ENCODE data around the gene ATP10B. TPM values are rescaled to one million over a fixed set of nuclear protein-coding genes. Genes with fewer than 3 reads are reported as not detected.
A peak's percentile ranks its signal among the peaks of the same experiment; 100 is the strongest.

Gene ATP10B
- polyA plus RNA-seq, 1 of the 3 experiments (the other 2 are of a cell fraction): not detected

DNA sequence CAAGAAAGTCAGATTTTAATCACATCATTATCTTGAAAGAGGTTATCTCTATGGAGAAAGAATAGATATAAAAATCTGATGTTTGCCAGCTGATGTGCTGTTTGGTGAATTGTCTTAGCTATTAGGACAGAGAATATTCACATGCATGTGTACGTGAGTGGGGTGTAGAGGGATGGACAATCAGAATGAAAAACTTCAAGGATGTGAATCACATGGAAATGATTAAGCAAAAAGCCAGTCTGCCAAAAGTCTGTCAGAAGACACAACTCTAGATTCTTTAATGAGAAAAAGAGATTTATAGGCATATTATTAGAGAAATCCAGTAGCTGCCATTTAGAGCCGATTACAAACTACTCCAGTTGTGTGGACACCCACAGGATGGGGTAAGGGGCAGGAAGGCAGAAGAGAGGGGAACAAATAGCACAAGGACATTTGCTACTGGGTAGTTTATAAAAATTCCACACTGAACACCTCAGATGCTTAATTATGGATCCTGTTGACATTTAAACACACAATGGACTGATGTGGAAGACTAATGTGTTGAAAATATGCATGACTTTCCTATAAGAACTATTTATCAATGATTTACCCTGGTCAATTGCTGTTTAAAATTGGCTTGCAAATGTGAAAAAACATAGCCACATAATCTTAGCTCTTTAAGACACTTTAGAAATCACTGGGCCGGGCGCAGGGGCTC, 302.9 kb downstream of the ATP10B start:
- DNase-seq: no peak
- Histone ChIP-seq H3K9me2 (no peaks in the 10 kb centered on the region), H3F3A (replicated peaks; ENCODE audit: insufficient read depth) (peaks cover 12% of the 10 kb centered on the region), H3K79me2 (ENCODE audit: insufficient read depth) (no peaks in the 10 kb centered on the region), H3K27me3 (ENCODE audit: insufficient read depth) (peaks cover 5% of the 10 kb centered on the region; the same call in 1 of the 2 replicates), H3K9me3 (no peaks in the 10 kb centered on the region), H4K20me1 (ENCODE audit: insufficient read depth) (no peaks in the 10 kb centered on the region), H2AFZ (ENCODE audit: low read depth) (no peak overlapping the region), H3K4me1 (ENCODE audit: control insufficient read depth in 1 of 2, insufficient read depth in 2 of 2, low read depth in 1 of 2, low read length in 1 of 2) (no peaks in the 10 kb centered on the region), H3K27ac (ENCODE audit: low read depth in 2 of 2, low read length in 1 of 2) (peak overlapping the region in 1 of 2 experiments; percentile 31; a peak in 1 of 4 replicates), H3K4me2 (no peak overlapping the region), H3K4me3 (ENCODE audit: low read depth in 2 of 2, low read length in 1 of 2) (no peak overlapping the region), H3K36me3 (replicated peaks in 1 of 2; ENCODE audit: control insufficient read depth in 1 of 2, insufficient read depth in 2 of 2, low read length in 1 of 2) (no peaks in the 10 kb centered on the region), H3K9ac (no peak overlapping the region)
- POLR2A ChIA-PET: no interaction called here
- WGBS (ENCODE audit: low lambda C conversion rate): 21% methylated on average over 4 of the region's 4 CpGs
- CTCF ChIA-PET: interaction anchor here (1.3 kb wide), 1 partner anchor 109 kb away, joined by 3 read pairs; no protein-coding TSS in a partner anchor
- TF ChIP-seq NFIC (IDR thresholded peaks at IDR 0.05; ENCODE audit: borderline replicate concordance) (peak; percentile 6; the same call in 1 of the 2 replicates), SIN3A (IDR thresholded peaks at IDR 0.05; ENCODE audit: borderline replicate concordance, low read depth, low read length) (no peak), FOXJ3 (CRISPR knock-in tag; IDR thresholded peaks at IDR 0.05) (no peak), TAF1 (IDR thresholded peaks at IDR 0.05; ENCODE audit: borderline replicate concordance, low read depth, low read length) (no peak), FOSL2 (IDR thresholded peaks at IDR 0.05; ENCODE audit: borderline replicate concordance, low read depth) (no peak), TCF12 (IDR thresholded peaks at IDR 0.05) (peak; percentile 30), NRF1 (IDR thresholded peaks at IDR 0.05; ENCODE audit: low read depth, low read length) (no peak), CHD2 (IDR thresholded peaks at IDR 0.05; ENCODE audit: low read length, partially characterized antibody) (no peak)
- TF ChIP-seq, protein P1, sequence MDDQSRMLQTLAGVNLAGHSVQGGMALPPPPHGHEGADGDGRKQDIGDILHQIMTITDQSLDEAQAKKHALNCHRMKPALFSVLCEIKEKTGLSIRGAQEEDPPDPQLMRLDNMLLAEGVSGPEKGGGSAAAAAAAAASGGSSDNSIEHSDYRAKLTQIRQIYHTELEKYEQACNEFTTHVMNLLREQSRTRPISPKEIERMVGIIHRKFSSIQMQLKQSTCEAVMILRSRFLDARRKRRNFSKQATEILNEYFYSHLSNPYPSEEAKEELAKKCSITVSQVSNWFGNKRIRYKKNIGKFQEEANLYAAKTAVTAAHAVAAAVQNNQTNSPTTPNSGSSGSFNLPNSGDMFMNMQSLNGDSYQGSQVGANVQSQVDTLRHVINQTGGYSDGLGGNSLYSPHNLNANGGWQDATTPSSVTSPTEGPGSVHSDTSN (IDR thresholded peaks at IDR 0.05): peak; percentile 49; the same call in 1 of the 2 replicates
- TF ChIP-seq, protein P2, sequence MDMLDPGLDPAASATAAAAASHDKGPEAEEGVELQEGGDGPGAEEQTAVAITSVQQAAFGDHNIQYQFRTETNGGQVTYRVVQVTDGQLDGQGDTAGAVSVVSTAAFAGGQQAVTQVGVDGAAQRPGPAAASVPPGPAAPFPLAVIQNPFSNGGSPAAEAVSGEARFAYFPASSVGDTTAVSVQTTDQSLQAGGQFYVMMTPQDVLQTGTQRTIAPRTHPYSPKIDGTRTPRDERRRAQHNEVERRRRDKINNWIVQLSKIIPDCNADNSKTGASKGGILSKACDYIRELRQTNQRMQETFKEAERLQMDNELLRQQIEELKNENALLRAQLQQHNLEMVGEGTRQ (IDR thresholded peaks at IDR 0.05; ENCODE audit: borderline replicate concordance, low read depth, low read length): no peak

DNA sequence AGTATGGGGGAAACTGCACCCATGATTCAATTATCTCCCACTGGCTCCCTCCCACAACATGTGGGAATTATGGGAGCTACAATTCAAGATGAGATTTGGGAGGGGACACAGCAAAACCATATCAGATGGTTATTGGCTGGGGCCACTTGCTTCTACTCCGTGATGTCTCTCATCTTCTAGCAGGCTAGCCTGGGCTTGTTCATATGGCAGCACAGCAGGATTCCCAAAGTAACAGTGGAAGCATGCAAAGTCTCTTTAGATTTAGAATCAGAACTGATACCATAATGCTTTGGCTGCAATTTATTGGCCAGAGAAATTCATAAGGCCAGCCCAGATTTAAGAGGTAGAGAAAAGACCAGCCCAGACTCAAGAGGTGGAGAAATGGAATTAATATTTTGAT, 304.1 kb downstream of the ATP10B start:
- Histone ChIP-seq H4K20me1 (ENCODE audit: insufficient read depth) (no peaks in the 10 kb centered on the region), H3K4me2 (no peak overlapping the region), H3K4me3 (ENCODE audit: low read depth in 2 of 2, low read length in 1 of 2) (no peak overlapping the region), H3K9me3 (no peaks in the 10 kb centered on the region), H3K27ac (ENCODE audit: low read depth in 2 of 2, low read length in 1 of 2) (no peak overlapping the region; a peak in 1 of 4 replicates), H3K4me1 (ENCODE audit: control insufficient read depth in 1 of 2, insufficient read depth in 2 of 2, low read depth in 1 of 2, low read length in 1 of 2) (no peaks in the 10 kb centered on the region), H3K36me3 (replicated peaks in 1 of 2; ENCODE audit: control insufficient read depth in 1 of 2, insufficient read depth in 2 of 2, low read length in 1 of 2) (no peaks in the 10 kb centered on the region), H3K27me3 (ENCODE audit: insufficient read depth) (peaks cover 5% of the 10 kb centered on the region; the same call in 1 of the 2 replicates), H3F3A (replicated peaks; ENCODE audit: insufficient read depth) (peaks cover 12% of the 10 kb centered on the region), H2AFZ (ENCODE audit: low read depth) (no peak overlapping the region), H3K9me2 (no peaks in the 10 kb centered on the region), H3K79me2 (ENCODE audit: insufficient read depth) (no peaks in the 10 kb centered on the region), H3K9ac (no peak overlapping the region)
- CTCF ChIA-PET: no interaction called here
- WGBS (ENCODE audit: low lambda C conversion rate): 40% methylated on average over 1 of the region's 1 CpG
- POLR2A ChIA-PET: no interaction called here
- no peak for DNase-seq
- TF ChIP-seq GABPA (IDR thresholded peaks at IDR 0.05; ENCODE audit: low read depth) (no peak), NFIC (IDR thresholded peaks at IDR 0.05; ENCODE audit: borderline replicate concordance) (no peak), RCOR1 (IDR thresholded peaks at IDR 0.05; ENCODE audit: low read length) (no peak), CHD2 (IDR thresholded peaks at IDR 0.05; ENCODE audit: low read length, partially characterized antibody) (no peak), YY1 (IDR thresholded peaks at IDR 0.05; ENCODE audit: low read depth) (no peak), NRF1 (IDR thresholded peaks at IDR 0.05; ENCODE audit: low read depth, low read length) (no peak), POLR2AphosphoS5 (IDR thresholded peaks at IDR 0.05; ENCODE audit: low read depth, low read length) (no peak), MXI1 (IDR thresholded peaks at IDR 0.05; ENCODE audit: low read depth, low read length) (no peak)
- TF ChIP-seq, protein P3, sequence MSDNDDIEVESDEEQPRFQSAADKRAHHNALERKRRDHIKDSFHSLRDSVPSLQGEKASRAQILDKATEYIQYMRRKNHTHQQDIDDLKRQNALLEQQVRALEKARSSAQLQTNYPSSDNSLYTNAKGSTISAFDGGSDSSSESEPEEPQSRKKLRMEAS (IDR thresholded peaks at IDR 0.05; ENCODE audit: low read depth): no peak
- TF ChIP-seq, protein P4, sequence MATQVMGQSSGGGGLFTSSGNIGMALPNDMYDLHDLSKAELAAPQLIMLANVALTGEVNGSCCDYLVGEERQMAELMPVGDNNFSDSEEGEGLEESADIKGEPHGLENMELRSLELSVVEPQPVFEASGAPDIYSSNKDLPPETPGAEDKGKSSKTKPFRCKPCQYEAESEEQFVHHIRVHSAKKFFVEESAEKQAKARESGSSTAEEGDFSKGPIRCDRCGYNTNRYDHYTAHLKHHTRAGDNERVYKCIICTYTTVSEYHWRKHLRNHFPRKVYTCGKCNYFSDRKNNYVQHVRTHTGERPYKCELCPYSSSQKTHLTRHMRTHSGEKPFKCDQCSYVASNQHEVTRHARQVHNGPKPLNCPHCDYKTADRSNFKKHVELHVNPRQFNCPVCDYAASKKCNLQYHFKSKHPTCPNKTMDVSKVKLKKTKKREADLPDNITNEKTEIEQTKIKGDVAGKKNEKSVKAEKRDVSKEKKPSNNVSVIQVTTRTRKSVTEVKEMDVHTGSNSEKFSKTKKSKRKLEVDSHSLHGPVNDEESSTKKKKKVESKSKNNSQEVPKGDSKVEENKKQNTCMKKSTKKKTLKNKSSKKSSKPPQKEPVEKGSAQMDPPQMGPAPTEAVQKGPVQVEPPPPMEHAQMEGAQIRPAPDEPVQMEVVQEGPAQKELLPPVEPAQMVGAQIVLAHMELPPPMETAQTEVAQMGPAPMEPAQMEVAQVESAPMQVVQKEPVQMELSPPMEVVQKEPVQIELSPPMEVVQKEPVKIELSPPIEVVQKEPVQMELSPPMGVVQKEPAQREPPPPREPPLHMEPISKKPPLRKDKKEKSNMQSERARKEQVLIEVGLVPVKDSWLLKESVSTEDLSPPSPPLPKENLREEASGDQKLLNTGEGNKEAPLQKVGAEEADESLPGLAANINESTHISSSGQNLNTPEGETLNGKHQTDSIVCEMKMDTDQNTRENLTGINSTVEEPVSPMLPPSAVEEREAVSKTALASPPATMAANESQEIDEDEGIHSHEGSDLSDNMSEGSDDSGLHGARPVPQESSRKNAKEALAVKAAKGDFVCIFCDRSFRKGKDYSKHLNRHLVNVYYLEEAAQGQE (IDR thresholded peaks at IDR 0.05; ENCODE audit: low read depth, low read length): no peak
- TF ChIP-seq, protein P1 (IDR thresholded peaks at IDR 0.05): no peak
- TF ChIP-seq, protein P5, sequence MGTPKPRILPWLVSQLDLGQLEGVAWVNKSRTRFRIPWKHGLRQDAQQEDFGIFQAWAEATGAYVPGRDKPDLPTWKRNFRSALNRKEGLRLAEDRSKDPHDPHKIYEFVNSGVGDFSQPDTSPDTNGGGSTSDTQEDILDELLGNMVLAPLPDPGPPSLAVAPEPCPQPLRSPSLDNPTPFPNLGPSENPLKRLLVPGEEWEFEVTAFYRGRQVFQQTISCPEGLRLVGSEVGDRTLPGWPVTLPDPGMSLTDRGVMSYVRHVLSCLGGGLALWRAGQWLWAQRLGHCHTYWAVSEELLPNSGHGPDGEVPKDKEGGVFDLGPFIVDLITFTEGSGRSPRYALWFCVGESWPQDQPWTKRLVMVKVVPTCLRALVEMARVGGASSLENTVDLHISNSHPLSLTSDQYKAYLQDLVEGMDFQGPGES (IDR thresholded peaks at IDR 0.05; ENCODE audit: low read depth, low read length): no peak

All from SK-N-SH (cell line).